HUES48 (cell line): ENCODE results near the gene PHACTR1.
"Not testable (repeated sequence)": the region's sequence is repeated elsewhere in the genome, so short reads cannot be mapped to it uniquely, and the experiment has no call there.

Experiments
- H3K27ac ChIP-seq: one replicate; pipeline ENCODE4 v1.7.0; 2013; ENCODE audit warnings: low read depth, low read length, inconsistent platforms
- H3K27me3 ChIP-seq: 2 replicates; pipeline ENCODE4 v1.6.1; 2013; ENCODE audit warnings: mild to moderate bottlenecking, low read length; ENCODE audit not compliant: control insufficient read depth, insufficient read depth
- H3K36me3 ChIP-seq: 2 replicates; pipeline ENCODE4 v1.6.1; 2013; ENCODE audit warnings: low read length; ENCODE audit not compliant: control insufficient read depth, insufficient read depth
- H3K4me1 ChIP-seq: 2 replicates; pipeline ENCODE4 v1.6.1; 2013; ENCODE audit warnings: mild to moderate bottlenecking, low read length; ENCODE audit not compliant: control insufficient read depth, insufficient read depth
- H3K4me3 ChIP-seq: 2 replicates; pipeline ENCODE4 v1.5.1; 2013; ENCODE audit warnings: mild to moderate bottlenecking, low read depth, low read length
- H3K9ac ChIP-seq: 2 replicates; pipeline ENCODE4 v1.6.1; 2013; ENCODE audit warnings: mild to moderate bottlenecking, low read depth, low read length, moderate library complexity
- H3K9me3 ChIP-seq: 2 replicates; pipeline ENCODE4 v1.6.1; 2013; ENCODE audit warnings: low read length; ENCODE audit not compliant: control insufficient read depth, insufficient read depth

The PHACTR1 gene

DNA sequence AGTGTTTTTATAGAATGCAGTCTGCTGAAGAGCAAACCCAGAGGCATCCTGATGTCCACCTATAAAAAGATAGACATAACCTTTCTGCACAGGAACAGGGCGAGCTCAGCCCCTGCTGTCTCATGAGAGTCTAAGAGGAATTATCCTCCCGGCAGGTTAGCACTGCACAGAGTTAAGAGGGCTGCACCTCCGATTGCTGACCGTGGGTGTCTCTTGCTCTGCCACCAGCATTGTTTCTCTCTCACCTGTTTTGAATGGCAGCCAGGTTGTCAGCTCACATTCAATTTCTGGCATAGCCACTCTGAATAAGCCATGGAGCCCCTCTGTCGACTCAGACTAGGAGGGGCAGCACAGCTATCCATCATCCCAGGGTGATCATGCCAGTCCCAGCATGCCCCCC is 211.2 kb downstream of the PHACTR1 start:
- no peak overlapping the region for H3K9ac ChIP-seq
- peaks cover 6% of the 10 kb centered on the region for H3K4me1 ChIP-seq
- no peaks in the 10 kb centered on the region for H3K9me3 ChIP-seq
- H3K27ac ChIP-seq: no peak overlapping the region
- H3K4me3 ChIP-seq: no peak overlapping the region
- no peaks in the 10 kb centered on the region for H3K36me3 ChIP-seq
- H3K27me3 ChIP-seq: no peaks in the 10 kb centered on the region

DNA sequence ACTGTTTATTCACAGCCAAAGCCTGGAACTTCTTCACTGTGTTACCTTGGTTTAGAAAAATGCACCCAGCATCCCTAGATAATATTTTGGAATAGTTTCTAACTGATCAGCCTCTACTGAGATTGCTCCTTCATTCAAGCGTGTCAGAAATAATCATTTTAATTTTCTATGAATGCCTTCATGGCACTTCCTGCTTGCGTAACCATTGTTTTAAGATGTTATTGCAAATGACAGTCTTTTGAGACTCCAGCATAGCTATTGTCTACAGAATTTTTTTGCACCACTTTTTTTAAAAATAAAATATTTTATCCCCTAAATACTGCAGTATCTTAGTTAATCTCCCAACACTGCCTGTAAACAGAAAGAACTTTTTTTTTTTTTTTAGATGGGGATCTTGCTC is 213.1 kb downstream of the PHACTR1 start:
- Histone ChIP-seq H3K9me3 (no peaks in the 10 kb centered on the region), H3K4me1 (peaks cover 6% of the 10 kb centered on the region), H3K27me3 (no peaks in the 10 kb centered on the region), H3K9ac (no peak overlapping the region), H3K36me3 (no peaks in the 10 kb centered on the region), H3K27ac (no peak overlapping the region), H3K4me3 (no peak overlapping the region)

- no peak overlapping the region for H3K4me3 ChIP-seq
- peaks cover 6% of the 10 kb centered on the region for H3K4me1 ChIP-seq
- H3K9me3 ChIP-seq: no peaks in the 10 kb centered on the region
- no peaks in the 10 kb centered on the region for H3K27me3 ChIP-seq
- H3K36me3 ChIP-seq: no peaks in the 10 kb centered on the region
- H3K9ac ChIP-seq: no peak overlapping the region
- no peak overlapping the region for H3K27ac ChIP-seq
Observed at GRCh38 chr6:12931639-12932038, 215.1 kb downstream of the PHACTR1 start.

DNA sequence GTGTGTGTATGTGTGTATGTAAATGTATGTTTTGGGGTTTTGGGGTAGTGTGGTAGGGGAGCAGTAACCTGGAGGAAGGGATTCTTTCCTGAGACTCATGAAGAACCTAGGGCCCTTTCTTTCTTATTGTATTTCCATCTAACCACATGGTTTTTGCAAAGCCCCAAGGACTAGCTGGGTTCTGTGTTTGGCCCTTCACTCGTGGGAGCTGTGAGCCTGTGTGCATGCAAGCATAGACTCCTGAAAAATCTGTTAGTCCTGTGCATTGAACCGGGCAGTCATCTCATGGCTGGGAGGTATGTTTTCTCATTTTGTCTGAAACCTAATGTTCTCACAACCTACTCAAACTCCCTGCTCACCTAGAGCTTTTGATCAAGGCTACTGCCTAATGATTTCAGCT is 219.1 kb downstream of the PHACTR1 start:
- Histone ChIP-seq H3K36me3 (no peaks in the 10 kb centered on the region), H3K4me1 (peaks cover 6% of the 10 kb centered on the region), H3K9me3 (no peaks in the 10 kb centered on the region), H3K27ac (no peak overlapping the region), H3K27me3 (no peaks in the 10 kb centered on the region), H3K9ac (no peak overlapping the region), H3K4me3 (no peak overlapping the region)

DNA sequence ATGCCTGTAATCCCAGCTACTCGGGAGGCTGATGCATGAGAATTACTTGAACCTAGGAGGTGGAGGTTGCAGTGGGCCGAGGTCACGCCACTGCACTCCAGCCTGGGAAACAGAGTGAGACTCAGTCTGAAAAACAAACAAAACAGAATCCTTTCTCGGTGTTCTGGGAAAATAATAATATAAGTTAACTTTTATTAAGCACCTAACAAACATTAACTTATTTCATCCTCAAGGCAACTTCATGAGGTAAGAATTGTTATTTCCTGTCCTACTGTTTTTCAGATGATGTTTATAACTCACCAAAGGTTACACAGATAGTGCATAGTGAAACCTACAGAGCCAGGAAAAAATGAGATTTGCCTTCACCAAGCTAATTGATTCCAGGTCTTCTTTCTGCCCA is 221.4 kb downstream of the PHACTR1 start:
- no peaks in the 10 kb centered on the region for H3K27me3 ChIP-seq
- no peak overlapping the region for H3K27ac ChIP-seq
- no peaks in the 10 kb centered on the region for H3K36me3 ChIP-seq
- H3K4me3 ChIP-seq: no peak overlapping the region
- no peaks in the 10 kb centered on the region for H3K9me3 ChIP-seq
- no peak overlapping the region for H3K9ac ChIP-seq
- H3K4me1 ChIP-seq: no peaks in the 10 kb centered on the region; the same call in 1 of the 2 replicates

GRCh38 chr6:12939314-12939713 is 222.7 kb downstream of the PHACTR1 start:
- H3K9me3 ChIP-seq: no peaks in the 10 kb centered on the region
- no peaks in the 10 kb centered on the region for H3K27me3 ChIP-seq
- H3K27ac ChIP-seq: no peak overlapping the region
- H3K9ac ChIP-seq: no peak overlapping the region
- H3K36me3 ChIP-seq: no peaks in the 10 kb centered on the region
- no peaks in the 10 kb centered on the region; the same call in 1 of the 2 replicates for H3K4me1 ChIP-seq
- no peak overlapping the region for H3K4me3 ChIP-seq

DNA sequence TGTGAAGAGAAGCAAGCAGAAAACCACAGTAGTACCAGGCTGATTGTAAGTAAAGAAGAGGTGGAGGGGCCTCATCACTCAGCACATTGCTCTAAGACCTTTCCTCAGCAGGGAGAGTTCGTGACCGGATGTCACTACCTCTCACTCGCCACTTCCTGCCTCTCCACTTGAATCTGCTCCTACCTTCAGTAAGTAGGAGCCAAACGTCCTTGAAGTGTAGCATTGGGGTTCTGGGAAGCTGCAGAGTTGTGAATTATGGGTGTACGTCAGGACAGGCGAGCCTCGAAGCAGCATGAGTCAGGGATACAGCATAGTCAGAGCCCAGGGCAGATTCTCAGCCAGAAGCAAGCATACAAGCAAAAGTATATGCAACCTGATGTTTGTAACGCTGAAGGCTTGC is 224.9 kb downstream of the PHACTR1 start:
- Histone ChIP-seq H3K9ac (no peak overlapping the region), H3K27ac (no peak overlapping the region), H3K9me3 (no peaks in the 10 kb centered on the region), H3K4me1 (no peaks in the 10 kb centered on the region; the same call in 1 of the 2 replicates), H3K36me3 (no peaks in the 10 kb centered on the region), H3K27me3 (no peaks in the 10 kb centered on the region), H3K4me3 (no peak overlapping the region)

GRCh38 chr6:12943549-12943948 is 227.0 kb downstream of the PHACTR1 start:
- H3K9ac ChIP-seq: no peak overlapping the region
- H3K9me3 ChIP-seq: no peaks in the 10 kb centered on the region
- no peaks in the 10 kb centered on the region for H3K27me3 ChIP-seq
- H3K4me1 ChIP-seq: no peaks in the 10 kb centered on the region
- H3K36me3 ChIP-seq: no peaks in the 10 kb centered on the region
- no peak overlapping the region for H3K27ac ChIP-seq
- no peak overlapping the region for H3K4me3 ChIP-seq

- Histone ChIP-seq H3K4me3 (no peak overlapping the region), H3K9me3 (no peaks in the 10 kb centered on the region), H3K9ac (no peak overlapping the region), H3K4me1 (no peaks in the 10 kb centered on the region), H3K36me3 (no peaks in the 10 kb centered on the region), H3K27me3 (no peaks in the 10 kb centered on the region), H3K27ac (no peak overlapping the region)
Observed at GRCh38 chr6:12944001-12944400, 227.4 kb downstream of the PHACTR1 start.

DNA sequence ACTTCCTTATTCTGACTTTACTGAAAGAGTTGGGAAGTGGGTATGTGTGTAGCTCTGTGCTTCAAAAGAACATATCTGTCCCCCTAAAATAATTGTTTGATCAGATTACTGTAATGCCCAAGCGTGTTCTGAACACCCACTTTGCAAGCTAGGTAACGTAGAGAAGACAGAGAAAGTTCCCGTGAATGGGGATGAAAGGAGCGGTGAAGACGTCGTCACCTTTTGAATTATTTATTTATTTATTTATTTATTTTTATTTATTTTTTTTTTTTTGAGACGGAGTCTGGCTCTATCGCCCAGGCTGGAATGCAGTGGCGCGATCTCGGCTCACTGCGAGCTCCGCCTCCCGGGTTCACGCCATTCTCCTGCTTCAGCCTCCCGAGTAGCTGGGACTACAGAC is 228.0 kb downstream of the PHACTR1 start:
- not testable (repeated sequence) for H3K4me3 ChIP-seq

DNA sequence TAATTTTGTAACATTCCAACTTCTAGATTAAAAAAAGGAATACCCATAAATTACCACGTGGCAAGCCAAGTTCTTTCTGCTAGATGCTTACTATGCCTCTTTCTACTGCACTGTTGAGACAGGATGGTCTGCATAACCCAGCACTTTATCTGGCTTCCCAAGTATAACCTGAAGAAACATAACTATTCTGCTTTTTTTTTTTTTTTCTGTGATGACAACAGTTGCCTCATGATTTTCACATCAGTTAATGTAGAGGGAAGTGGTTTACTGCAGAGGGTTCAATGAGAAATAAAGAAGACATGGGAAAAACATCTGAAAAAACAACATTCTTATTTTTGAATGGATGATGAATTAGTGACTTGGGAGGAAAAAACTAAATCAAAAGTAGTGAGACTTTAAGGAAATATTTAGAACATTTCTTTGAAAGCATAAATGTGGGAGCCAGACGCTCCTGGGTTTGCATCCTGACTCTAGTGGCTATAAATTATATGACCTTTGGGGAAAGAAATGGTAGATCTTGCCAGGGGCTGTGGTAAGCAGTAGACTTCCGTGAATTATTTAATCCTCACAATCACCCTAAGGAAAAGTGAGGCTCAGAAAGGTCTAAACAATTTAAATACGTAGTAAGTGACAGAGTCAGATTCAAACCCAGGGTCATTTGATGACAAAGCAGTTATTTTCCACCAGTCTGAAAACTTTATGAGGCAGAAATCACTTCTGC is 230.7 kb downstream of the PHACTR1 start:
- H3K27ac ChIP-seq: no peak overlapping the region
- no peak overlapping the region for H3K9ac ChIP-seq

More for the DNA sequence above, 228.0 kb downstream of the PHACTR1 start:
- not testable (repeated sequence) for H3K9me3 ChIP-seq, H3K4me1 ChIP-seq, H3K9ac ChIP-seq, H3K27me3 ChIP-seq, H3K36me3 ChIP-seq, H3K27ac ChIP-seq

More for the DNA sequence above, 230.7 kb downstream of the PHACTR1 start:
- Histone ChIP-seq H3K4me3 (no peak overlapping the region), H3K27me3 (no peaks in the 10 kb centered on the region), H3K9me3 (no peaks in the 10 kb centered on the region), H3K36me3 (no peaks in the 10 kb centered on the region), H3K4me1 (no peaks in the 10 kb centered on the region)
